A673 (cell line): ENCODE results near the gene ZNHIT1. TPM values are rescaled to one million over a fixed set of nuclear protein-coding genes. Genes with fewer than 3 reads are reported as not detected.

Experiments
- BruUV-seq: library from RNA; stranded (reverse); fragments of 400-500 nt; replicated peaks from 2 replicates; lab custom pipeline; 2021; lab: Mats Ljungman, UMichigan
- CTCF ChIA-PET: fragments of 300-600 bp; sonication (Branson Sonifier 250); formaldehyde crosslinking; loops from one replicate; lab custom pipeline; 2022; ENCODE audit warnings: antibody characterized with exemption; lab: Charles Lee
- POLR2A ChIA-PET: fragments of 300-600 bp; sonication (Branson Sonifier 250); formaldehyde crosslinking; loops from one replicate; lab custom pipeline; 2022; ENCODE audit warnings: antibody characterized with exemption; ENCODE audit not compliant: low non-redundant PET; lab: Charles Lee
- DNase-seq: peaks from one replicate; pipeline ENCODE4 v3.0.0-alpha.2; 2015; ENCODE audit warnings: low spot score
- H3K27ac ChIP-seq: fragments of 200-600 bp; sonication (generic); 2 replicates; pipeline ENCODE4 v1.5.1; 2016; ENCODE audit warnings: mixed run types, low read depth, mild to moderate bottlenecking, mixed read lengths, antibody characterized with exemption, low read length; ENCODE audit not compliant: poor library complexity, severe bottlenecking
- H3K27me3 ChIP-seq: fragments of 200-600 bp; sonication (generic); replicated peaks from 2 replicates; pipeline ENCODE4 v1.6.1; 2017; ENCODE audit warnings: mixed run types, low read depth, mild to moderate bottlenecking, mixed read lengths, antibody characterized with exemption, low read length; ENCODE audit not compliant: insufficient read depth, poor library complexity
- H3K36me3 ChIP-seq: fragments of 200-600 bp; sonication (generic); 2 replicates; pipeline ENCODE4 v1.6.1; 2016; ENCODE audit warnings: mixed run types, mild to moderate bottlenecking, mixed read lengths, antibody characterized with exemption, low read length; ENCODE audit not compliant: insufficient read depth, poor library complexity, severe bottlenecking
- H3K4me1 ChIP-seq: fragments of 200-600 bp; sonication (generic); 2 replicates; pipeline ENCODE4 v1.6.1; 2017; ENCODE audit warnings: mixed run types, mild to moderate bottlenecking, mixed read lengths, antibody characterized with exemption, low read length; ENCODE audit not compliant: insufficient read depth, poor library complexity, severe bottlenecking
- H3K4me3 ChIP-seq: fragments of 200-600 bp; sonication (generic); 2 replicates; pipeline ENCODE4 v1.5.1; 2016; ENCODE audit warnings: low read depth, mixed run types, mild to moderate bottlenecking, mixed read lengths, low read length; ENCODE audit not compliant: poor library complexity, severe bottlenecking
- H3K9me3 ChIP-seq: fragments of 200-600 bp; sonication (generic); 2 replicates; pipeline ENCODE4 v1.6.1; 2016; ENCODE audit warnings: mixed run types, low read depth, mild to moderate bottlenecking, mixed read lengths, antibody characterized with exemption, low read length; ENCODE audit not compliant: poor library complexity, severe bottlenecking
- EZH2 ChIP-seq: fragments of 200-600 bp; sonication (generic); IDR thresholded peaks from 2 replicates; pipeline ENCODE4 v1.6.1; 2017; ENCODE audit warnings: borderline replicate concordance, low read depth, mild to moderate bottlenecking, mixed read lengths, antibody characterized with exemption, low read length; ENCODE audit not compliant: poor library complexity, severe bottlenecking
- intact Hi-C: fragments of 100-400 bp; cut with micrococcal nuclease; formaldehyde crosslinking; loops from one replicate; pipeline ENCODE4 v1.10.0; 2022; ENCODE audit not compliant: unreplicated experiment
- total RNA-seq: library from RNA; stranded (reverse); gene quantifications from 2 replicates; pipeline ENCODE4 v1.2.3, GENCODE V29; 2021
- TF ChIP-seq, protein P1 (sequence below): fragments of 300-800, 200-600 bp; sonication (generic); conservative IDR thresholded peaks from 2 replicates; pipeline ENCODE4 v1.5.1; 2017; ENCODE audit warnings: low read depth, mild to moderate bottlenecking, antibody characterized with exemption, low read length, moderate library complexity, mixed read lengths

The ZNHIT1 gene
- total RNA-seq, 1 experiment from 2014 or later, result 65.1 TPM

GRCh38 chr7:101208794-101209193 is 9.2 kb upstream of the ZNHIT1 start:
- no peaks in the 10 kb centered on the region for H3K27me3 ChIP-seq
- intact Hi-C loops, result no loop called here
- ChIA-PET POLR2A (no interaction called here), CTCF (interaction anchor here (0.7 kb wide), 1 partner anchor 9 kb away, joined by 3 read pairs; no protein-coding TSS in a partner anchor)
- no peak for TF ChIP-seq EZH2
- TF ChIP-seq, protein P1, sequence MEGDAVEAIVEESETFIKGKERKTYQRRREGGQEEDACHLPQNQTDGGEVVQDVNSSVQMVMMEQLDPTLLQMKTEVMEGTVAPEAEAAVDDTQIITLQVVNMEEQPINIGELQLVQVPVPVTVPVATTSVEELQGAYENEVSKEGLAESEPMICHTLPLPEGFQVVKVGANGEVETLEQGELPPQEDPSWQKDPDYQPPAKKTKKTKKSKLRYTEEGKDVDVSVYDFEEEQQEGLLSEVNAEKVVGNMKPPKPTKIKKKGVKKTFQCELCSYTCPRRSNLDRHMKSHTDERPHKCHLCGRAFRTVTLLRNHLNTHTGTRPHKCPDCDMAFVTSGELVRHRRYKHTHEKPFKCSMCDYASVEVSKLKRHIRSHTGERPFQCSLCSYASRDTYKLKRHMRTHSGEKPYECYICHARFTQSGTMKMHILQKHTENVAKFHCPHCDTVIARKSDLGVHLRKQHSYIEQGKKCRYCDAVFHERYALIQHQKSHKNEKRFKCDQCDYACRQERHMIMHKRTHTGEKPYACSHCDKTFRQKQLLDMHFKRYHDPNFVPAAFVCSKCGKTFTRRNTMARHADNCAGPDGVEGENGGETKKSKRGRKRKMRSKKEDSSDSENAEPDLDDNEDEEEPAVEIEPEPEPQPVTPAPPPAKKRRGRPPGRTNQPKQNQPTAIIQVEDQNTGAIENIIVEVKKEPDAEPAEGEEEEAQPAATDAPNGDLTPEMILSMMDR, result no peak
- no peaks in the 10 kb centered on the region for H3K4me1 ChIP-seq
- no peaks in the 10 kb centered on the region for H3K9me3 ChIP-seq
- no peak overlapping the region for H3K27ac ChIP-seq
- peaks cover 12% of the 10 kb centered on the region for H3K36me3 ChIP-seq
- no peak overlapping the region for H3K4me3 ChIP-seq
- DNase-seq, result no peak
- BruUV-seq, result no TSS peak

- no peaks in the 10 kb centered on the region for H3K9me3 ChIP-seq
- TF ChIP-seq, protein P1, result no peak
- no peak for TF ChIP-seq EZH2
- H3K4me3 ChIP-seq, result no peak overlapping the region
- BruUV-seq, result no TSS peak
- DNase-seq, result no peak
- intact Hi-C loops, result no loop called here
- H3K27ac ChIP-seq, result no peak overlapping the region
- POLR2A ChIA-PET, result no interaction called here
- CTCF ChIA-PET, result no interaction called here
- peaks cover 13% of the 10 kb centered on the region for H3K36me3 ChIP-seq
- H3K27me3 ChIP-seq, result no peaks in the 10 kb centered on the region
- H3K4me1 ChIP-seq, result peaks cover 4% of the 10 kb centered on the region
These were observed 7.8 kb upstream of the ZNHIT1 start for GRCh38 chr7:101210143-101210542.

- H3K4me3 ChIP-seq, result no peak overlapping the region
- peaks cover 13% of the 10 kb centered on the region for H3K36me3 ChIP-seq
- no peak for DNase-seq
- TF ChIP-seq, protein P1, result no peak
- TF ChIP-seq EZH2, result no peak
- intact Hi-C loops, result no loop called here
- ChIA-PET CTCF (interaction anchor here (0.6 kb wide), 1 partner anchor 127 kb away, joined by 11 read pairs; no protein-coding TSS in a partner anchor), POLR2A (interaction anchor here (0.6 kb wide), 1 partner anchor 45 kb away, joined by 7 read pairs; no protein-coding TSS in a partner anchor)
- no peaks in the 10 kb centered on the region for H3K9me3 ChIP-seq
- no TSS peak for BruUV-seq
- H3K27ac ChIP-seq, result no peak overlapping the region
- H3K4me1 ChIP-seq, result peaks cover 18% of the 10 kb centered on the region
- no peaks in the 10 kb centered on the region for H3K27me3 ChIP-seq
These were observed 6.5 kb upstream of the ZNHIT1 start for GRCh38 chr7:101211501-101211900.
